HG03469 (cell line): Measurements from ENCODE around the gene PNKD.
"Not testable (repeated sequence)": the region's sequence is repeated elsewhere in the genome, so short reads cannot be mapped to it uniquely, and the experiment has no call there.

ENCODE experiments used
- ATAC-seq: cut with Tn5 transposase; IDR thresholded peaks from one replicate; pipeline ENCODE4 v1.9.1; 2021; ENCODE audit warnings: mild to moderate bottlenecking, moderate library complexity, moderate number of reproducible peaks; ENCODE audit not compliant: unreplicated experiment

The PNKD gene

GRCh38 chr2:218272531-218273212 is 2.4 kb downstream of the PNKD start:
- ATAC-seq, result no peak

- not testable (repeated sequence) for ATAC-seq
Measured at GRCh38 chr2:218273214-218273907, 3.0 kb downstream of the PNKD start.

- no peak for ATAC-seq
Measured at GRCh38 chr2:218273908-218274249, 3.6 kb downstream of the PNKD start.

GRCh38 chr2:218274586-218274985 is 4.3 kb downstream of the PNKD start:
- ATAC-seq, result no peak

- no peak for ATAC-seq
Measured at GRCh38 chr2:218275371-218276072, 5.2 kb downstream of the PNKD start.

- ATAC-seq, result no peak
Measured at GRCh38 chr2:218276986-218277755, 6.9 kb downstream of the PNKD start.

GRCh38 chr2:218277921-218278320 is 7.6 kb downstream of the PNKD start:
- no peak for ATAC-seq

GRCh38 chr2:218278531-218279360 is 8.4 kb downstream of the PNKD start:
- ATAC-seq, result no peak

GRCh38 chr2:218280260-218280870 is 10.0 kb downstream of the PNKD start:
- ATAC-seq, result no peak

GRCh38 chr2:218281449-218281848 is 11.1 kb downstream of the PNKD start:
- ATAC-seq, result no peak

- ATAC-seq, result no peak
Measured at GRCh38 chr2:218282173-218282991, 12.1 kb downstream of the PNKD start.

GRCh38 chr2:218284106-218284811 is 13.9 kb downstream of the PNKD start:
- ATAC-seq, result peak; percentile 42

- no peak for ATAC-seq
Measured at GRCh38 chr2:218285604-218286003, 15.3 kb downstream of the PNKD start.

GRCh38 chr2:218286570-218287459 is 16.5 kb downstream of the PNKD start:
- ATAC-seq, result peak; percentile 31

- ATAC-seq, result no peak
Measured at GRCh38 chr2:218289639-218290315, 19.5 kb downstream of the PNKD start.

- ATAC-seq, result peak; percentile 44
Measured at GRCh38 chr2:218290316-218291261, 20.3 kb downstream of the PNKD start.
